GM18951 (cell line): ENCODE results near the gene FIBIN.

Source experiments
- POLR2A ChIP-seq: IDR thresholded peaks from 4 replicates; pipeline ENCODE4 v1.6.1; 2011; ENCODE audit warnings: mild to moderate bottlenecking; ENCODE audit not compliant: insufficient read length, insufficient read depth; ENCODE audit errors: extremely low read depth
- in situ Hi-C: fragments of 300-500 bp; cut with MboI; formaldehyde crosslinking; loops from one replicate; pipeline ENCODE4 v1.12.0; 2022; ENCODE audit warnings: low sequenced_read_pairs, mixed read lengths, inconsistent platforms; ENCODE audit not compliant: unreplicated experiment

Gene FIBIN

DNA sequence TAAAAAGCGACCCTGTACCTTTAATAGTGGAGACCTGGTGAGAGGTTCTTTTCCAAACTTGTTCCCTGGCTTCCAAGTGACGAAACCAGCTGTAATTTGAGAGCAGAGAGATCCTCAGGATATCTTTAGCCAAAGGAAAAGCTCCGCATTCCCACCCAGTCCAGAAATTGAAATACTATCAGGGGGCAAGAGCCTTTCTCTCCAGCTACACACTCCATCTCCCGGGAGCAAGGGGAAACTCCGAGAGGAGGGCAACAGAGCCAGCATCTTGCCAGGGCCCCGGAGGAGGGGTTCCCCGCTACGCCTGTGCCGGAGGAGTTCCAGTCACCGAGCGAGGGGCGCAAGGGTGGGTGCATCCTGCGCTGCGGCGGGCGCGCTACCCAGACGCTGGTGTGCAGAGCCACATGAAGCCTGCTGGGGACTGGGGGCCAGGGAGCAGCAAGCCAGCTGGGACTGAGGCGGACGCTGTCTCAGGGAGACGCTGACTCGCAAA lies at the start of gene FIBIN:
Gene FIBIN (plus strand): TSS at position 148 of the 493 bp plus-strand sequence. CDS start 415 bp downstream, outside the sequence.
- no peak for TF ChIP-seq POLR2A
- in situ Hi-C loops = no loop called here

DNA sequence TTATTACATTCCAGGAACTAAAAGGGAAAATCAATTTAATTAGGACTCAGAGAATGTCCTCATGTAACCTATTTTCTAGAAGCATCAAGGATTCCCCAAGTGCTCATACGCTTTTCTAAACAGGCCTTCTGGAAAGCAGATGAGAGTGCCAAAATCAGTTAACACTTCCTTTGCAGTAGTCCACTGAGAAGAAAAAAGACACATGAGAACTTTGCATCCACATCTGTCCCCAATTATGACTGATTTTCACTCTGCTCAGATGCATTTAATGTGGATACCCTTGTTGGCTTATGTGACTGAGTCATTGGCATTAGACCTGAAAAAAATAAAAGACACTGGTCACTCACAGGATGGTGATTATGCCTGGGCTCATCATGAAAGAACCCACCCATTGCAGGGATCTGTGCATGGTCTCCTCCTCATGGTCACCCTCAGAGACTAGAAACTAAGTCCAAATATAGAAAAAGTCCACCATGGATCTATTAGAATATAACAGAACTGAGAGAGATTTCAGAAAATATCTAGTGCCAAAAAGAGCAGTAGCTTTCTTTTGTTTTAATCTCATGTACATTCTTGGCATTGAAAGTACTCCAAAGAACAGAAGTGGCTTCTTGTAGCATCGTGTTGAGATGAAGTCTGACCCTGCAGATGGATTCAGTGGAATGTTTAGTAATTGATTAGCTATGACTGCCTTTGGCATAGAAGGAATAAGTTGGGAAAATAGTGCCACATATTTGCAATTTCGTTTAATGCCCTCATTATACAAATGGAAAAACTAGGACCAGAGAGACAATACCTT lies 48.8 kb upstream of the FIBIN start:
- no peak for TF ChIP-seq POLR2A
- in situ Hi-C loops = no loop called here

DNA sequence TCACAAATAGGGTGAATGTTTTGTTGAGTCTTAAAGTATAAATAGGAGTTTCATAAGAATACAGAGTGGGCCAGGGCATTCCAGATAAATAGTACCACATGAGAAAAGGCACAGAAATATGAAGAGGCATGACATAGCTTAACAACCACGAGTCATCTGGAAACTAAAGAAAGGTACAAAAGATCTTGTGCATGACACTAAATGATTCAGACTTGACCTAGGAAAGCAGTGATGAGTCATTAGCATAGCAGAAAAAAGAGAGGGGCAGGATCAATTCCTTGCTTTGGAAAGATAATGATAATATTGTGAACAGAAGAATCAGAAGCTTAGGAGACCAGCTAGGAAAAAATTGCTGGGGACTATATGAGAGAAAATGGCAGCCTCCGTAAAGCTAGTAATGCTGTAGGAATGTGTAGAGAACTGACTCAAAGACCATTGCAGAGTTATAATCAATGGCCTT lies 47.6 kb upstream of the FIBIN start:
- in situ Hi-C loops = no loop called here
- TF ChIP-seq POLR2A = no peak

DNA sequence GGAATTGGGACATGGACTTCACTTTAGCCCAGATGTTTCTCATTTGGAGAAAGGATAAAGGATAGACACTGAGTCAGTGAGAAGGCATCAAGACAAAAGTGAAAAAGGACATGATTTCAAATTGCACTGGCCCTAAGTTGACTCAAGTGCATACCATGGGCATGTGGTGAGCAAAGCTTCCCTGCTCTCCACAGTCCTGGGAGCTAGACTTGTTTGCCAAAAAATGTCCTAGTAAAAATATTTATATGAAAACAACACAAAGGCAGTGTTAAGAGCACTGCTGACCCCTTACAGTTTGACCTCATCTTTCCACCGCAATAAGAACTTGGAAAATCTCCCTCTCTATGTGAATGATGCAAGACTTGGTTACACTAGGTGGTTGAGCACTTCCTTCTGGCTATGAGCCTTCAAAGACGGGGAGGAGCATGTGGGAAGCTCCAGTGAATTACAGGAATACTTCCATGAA lies 46.5 kb upstream of the FIBIN start:
- no peak for TF ChIP-seq POLR2A

DNA sequence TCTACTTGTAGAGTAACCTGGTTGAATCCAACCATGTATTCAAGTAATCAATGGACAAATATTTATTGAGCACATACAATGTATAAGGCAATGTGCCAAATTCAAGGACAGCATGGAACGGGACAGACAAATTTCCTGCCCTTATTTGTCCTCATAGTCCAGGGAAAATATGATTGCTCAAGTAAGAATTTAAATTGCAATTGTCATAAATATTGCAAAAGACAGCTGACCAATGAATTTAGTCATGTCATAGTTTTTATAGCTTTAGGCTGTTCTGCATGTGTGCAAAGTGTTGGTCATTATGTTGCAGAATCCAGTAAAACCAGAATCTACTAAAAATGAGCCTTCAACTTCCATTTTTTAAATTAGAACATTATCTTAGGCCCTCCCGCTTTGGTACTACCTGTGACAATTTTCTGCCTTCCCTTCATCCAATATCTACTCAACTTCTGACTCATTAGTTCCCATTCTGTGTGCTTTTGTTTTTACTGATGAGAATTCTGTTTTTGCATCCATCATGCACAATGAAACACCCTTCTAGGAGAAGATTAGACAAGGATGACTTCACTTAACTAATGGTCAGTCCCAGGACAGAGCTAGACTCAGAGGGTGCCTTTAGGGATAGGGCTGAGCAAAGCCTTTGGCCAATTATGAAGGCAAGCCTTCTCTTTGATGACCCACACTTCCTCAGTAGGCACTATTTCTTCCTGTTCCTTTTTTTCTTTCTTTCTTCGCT lies 45.8 kb upstream of the FIBIN start:
- in situ Hi-C loops = no loop called here
- no peak for TF ChIP-seq POLR2A

More for the DNA sequence above, 46.5 kb upstream of the FIBIN start:
- in situ Hi-C loops = no loop called here

DNA sequence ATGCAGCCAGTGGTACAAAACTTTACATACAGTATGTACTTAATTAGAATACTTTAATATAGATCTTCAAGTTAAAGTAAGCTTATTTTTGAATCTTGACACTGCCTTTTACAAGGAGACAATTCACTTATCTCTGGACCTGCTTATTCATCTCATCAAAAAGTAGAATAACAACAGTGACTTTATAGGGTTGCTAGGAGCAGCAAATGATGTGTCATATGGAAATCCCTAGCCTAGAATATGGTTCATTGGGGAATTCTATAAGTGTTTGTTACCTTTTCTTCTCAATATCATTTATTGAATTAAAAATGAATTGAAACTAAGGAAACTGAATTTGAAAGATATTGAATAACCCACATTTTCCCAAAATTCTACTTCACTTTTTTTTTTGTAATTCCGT lies 45.0 kb upstream of the FIBIN start:
- TF ChIP-seq POLR2A = no peak
- in situ Hi-C loops = no loop called here

DNA sequence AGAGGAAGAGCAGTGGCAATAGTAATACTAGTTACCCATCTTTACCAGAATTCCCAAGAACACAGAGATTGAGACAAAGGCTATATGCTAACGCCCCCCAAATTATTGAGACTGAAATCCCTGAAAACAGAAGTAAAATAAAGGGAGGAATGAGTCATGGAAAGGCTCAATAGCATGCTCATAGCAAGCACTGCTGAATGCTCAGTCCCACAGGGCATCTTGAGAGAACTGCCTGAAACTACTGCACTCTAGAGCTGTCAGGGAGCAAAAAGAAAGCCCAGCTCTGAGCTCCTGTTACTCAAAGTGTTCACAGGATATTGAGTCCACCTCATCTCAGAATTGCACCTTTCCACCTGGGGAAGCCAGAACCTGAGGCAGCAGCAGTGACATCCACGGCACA lies 44.1 kb upstream of the FIBIN start:
- no peak for TF ChIP-seq POLR2A
- in situ Hi-C loops = no loop called here

DNA sequence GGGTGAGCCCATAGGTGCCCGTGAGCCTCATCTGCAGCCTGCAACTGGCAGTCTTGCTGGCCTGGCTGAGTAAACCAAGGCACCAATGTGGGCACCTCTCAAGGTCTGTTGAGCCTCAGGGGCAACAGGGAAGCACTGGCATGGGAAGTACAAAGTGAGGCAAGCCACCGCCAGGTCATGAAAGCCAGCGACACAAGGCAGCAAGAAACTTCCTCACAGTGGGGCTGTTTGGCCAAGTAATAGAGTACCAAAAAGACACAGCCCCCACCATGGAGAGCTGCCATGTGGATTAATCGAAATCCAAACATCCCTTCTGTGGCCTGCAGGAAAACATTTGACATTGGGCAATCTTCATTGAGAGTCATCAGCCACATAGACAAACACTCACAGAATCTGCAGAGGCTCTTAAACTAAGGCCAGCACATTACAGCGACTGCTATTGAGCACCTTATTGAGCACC lies 43.6 kb upstream of the FIBIN start:
- in situ Hi-C loops = no loop called here
- TF ChIP-seq POLR2A = no peak

DNA sequence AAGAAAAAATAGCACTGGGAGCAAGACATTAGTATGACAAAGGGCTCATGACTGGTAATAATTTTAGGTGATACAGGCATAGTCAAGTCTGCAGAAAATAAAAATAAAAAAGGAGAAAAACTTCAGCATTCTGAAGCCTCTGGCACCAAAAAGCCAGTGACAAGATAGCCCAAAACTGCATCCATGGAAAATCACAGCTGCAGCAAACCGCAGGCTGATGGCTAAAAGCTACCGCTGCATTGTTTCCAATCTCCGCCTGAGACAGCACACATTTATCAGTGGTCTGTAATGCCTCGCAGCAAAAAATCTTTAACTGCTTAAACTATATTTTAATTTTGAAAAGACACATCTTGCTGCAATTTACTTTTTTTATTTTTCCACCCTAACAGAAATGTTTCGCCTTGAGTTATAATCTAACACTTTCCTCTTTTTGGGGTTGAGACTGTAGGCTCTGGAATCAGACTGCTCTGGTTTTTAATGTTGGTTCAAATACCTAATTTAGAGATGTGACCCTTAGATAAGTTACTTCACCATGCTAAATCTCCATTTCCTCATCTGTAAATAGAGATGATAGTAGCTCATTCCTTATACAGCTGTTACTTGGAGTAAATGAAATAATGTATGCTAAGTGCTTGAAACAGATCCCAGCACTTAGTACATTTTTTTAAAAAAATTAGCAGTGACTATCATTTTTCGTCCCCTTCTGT lies 42.0 kb upstream of the FIBIN start:
- TF ChIP-seq POLR2A = no peak
- in situ Hi-C loops = no loop called here

DNA sequence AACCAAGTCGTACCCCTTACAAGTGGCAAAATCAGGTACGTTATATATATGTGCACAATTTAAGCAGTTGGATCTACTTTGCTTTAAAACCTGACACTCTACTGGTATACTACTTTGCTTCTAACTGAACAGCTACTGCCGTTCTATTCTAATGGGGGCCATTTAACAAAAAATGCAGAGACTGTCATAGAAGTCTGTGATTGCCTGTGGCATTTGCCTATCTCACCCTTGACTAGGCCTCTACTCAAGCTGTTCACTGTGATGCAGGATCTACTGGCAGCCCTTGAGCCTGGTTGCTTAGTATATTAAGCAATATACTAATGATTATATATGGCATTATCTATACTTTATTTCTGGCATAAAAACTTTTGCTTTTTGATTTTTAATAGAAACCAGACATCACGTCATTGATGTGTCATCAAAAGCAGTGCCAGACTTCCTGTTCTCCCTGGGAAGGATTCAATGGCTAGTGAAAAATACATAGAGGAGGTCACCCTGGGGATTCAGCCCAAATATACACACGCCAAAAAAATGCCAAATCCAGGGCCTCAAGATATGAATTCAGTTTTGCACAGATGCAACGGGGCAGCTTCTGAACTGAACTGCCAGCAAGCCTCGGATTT lies 40.0 kb upstream of the FIBIN start:
- no peak for TF ChIP-seq POLR2A
- in situ Hi-C loops = no loop called here

DNA sequence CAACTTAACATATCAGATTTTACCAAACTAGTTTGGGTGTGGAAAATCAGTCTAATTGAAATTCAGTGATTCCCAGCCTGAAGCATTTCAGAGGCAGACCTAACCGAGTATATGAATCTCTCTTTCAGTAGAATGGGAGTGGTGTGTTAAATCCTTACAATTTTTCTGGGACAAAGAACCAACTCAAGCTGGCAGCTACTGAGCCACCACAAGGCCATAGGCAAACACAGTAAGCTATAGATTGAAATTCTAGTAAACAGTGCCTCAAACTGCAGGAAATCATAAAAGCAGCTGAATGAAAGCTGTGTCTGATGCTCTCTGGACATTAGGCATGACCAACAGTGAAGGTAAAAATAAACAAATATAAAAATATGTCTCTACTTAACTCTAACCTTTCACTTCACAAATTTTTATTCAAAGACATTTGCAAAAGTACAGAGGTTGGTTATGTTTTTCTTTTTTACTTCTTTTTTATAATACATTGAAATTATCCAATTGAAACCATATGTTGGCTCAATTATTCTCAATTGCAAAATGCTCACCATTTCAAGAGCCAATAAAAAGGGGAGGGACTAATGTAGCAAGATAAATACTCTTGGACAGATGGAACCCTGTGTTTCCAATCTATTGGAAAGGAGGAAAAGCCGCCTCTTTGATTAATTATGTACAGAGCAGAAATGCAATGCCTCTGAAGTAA lies 35.8 kb upstream of the FIBIN start:
- TF ChIP-seq POLR2A = no peak

DNA sequence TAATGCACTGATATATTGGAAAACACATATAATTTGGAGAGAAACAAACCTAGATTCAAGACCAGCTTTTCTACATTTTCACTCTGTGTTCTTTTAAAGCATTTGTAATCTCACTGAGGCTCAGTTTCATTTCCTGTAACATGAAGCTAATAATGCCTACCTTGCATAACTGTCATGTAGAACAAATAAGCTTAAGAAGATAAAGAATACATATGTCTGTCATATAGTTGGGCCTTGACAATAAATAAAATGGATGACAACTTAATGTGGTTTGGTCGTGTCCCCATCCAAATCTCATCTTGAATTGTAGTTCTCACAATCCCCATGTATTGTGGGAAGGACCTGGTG lies 35.2 kb upstream of the FIBIN start:
- in situ Hi-C loops = no loop called here
- no peak for TF ChIP-seq POLR2A

More for the DNA sequence above, 35.8 kb upstream of the FIBIN start:
- in situ Hi-C loops = no loop called here
